ENCODE data around the gene OR4K13.

Gene OR4K13

GRCh38 chr14:20035938-20036337 lies at the start of gene OR4K13:
TSS of gene OR4K13 (minus strand) at chr14:20036038. CDS start at chr14:20034758, 1,280 bp downstream.
- DNase-seq, result no peak

GRCh38 chr14:20059745-20060144 lies 23.9 kb upstream of the OR4K13 start, which contains the start of gene OR4L1:
TSS of gene OR4L1 (plus strand) at chr14:20060045. CDS start at chr14:20060045, 0 bp downstream.
- DNase-seq, result no peak

- no peak for DNase-seq
These were observed 12.4 kb upstream of the OR4K13 start for GRCh38 chr14:20048202-20048601.

GRCh38 chr14:20044243-20044642 lies 8.4 kb upstream of the OR4K13 start:
- no peak for DNase-seq

GRCh38 chr14:20035449-20035848 lies 389 bp downstream of the OR4K13 start:
- DNase-seq, result no peak

GRCh38 chr14:20031058-20031457 lies 4.8 kb downstream of the OR4K13 start:
- no peak for DNase-seq

GRCh38 chr14:20019257-20019865 lies 16.5 kb downstream of the OR4K13 start, which contains the start of gene OR4K14:
TSS of gene OR4K14 (minus strand) at chr14:20019307. CDS start at chr14:20015193, 4,114 bp downstream.
- no peak for DNase-seq

- DNase-seq, result no peak
These were observed 27.7 kb downstream of the OR4K13 start for GRCh38 chr14:20008156-20008555.

GRCh38 chr14:20002319-20002718 lies 33.5 kb downstream of the OR4K13 start:
- no peak for DNase-seq

- no peak for DNase-seq
These were observed 34.0 kb downstream of the OR4K13 start, which contains the start of gene OR4Q2 for GRCh38 chr14:20001863-20002262. TSS of gene OR4Q2 (plus strand) at chr14:20002163.

GRCh38 chr14:19993438-19993837 lies 42.4 kb downstream of the OR4K13 start:
- no peak for DNase-seq

Measured in NCI-H146 (cell line).